HepG2 (cell line): ENCODE results near the gene HOXD8. TPM values are rescaled to one million over a fixed set of nuclear protein-coding genes. Genes with fewer than 3 reads are reported as not detected.

Experiments
- ARID4A ChIP-seq: sonication (generic); formaldehyde crosslinking; IDR thresholded peaks from 2 replicates; pipeline ENCODE4 v1.5.0; 2020; ENCODE audit warnings: mild to moderate bottlenecking, missing genetic modification reagents, borderline replicate concordance
- ATF7 ChIP-seq, 2 experiments: fragments of 450-650 bp in 1 of 2; sonication (generic) in 1 of 2; formaldehyde crosslinking in 1 of 2; IDR thresholded peaks; 2 replicates each; pipeline versions ENCODE4 v1.4.0 to v1.6.1; 2016 to 2020; ENCODE audit warnings: antibody characterized with exemption in 1 of 2, mild to moderate bottlenecking in 1 of 2, missing genetic modification reagents in 1 of 2
- DMAP1 ChIP-seq: IDR thresholded peaks from 2 replicates; pipeline ENCODE4 v1.6.1; 2016
- GPBP1L1 ChIP-seq: sonication (generic); formaldehyde crosslinking; IDR thresholded peaks from 2 replicates; pipeline ENCODE4 v1.5.0; 2020; ENCODE audit warnings: mild to moderate bottlenecking, missing genetic modification reagents
- GTF3A ChIP-seq: sonication (generic); formaldehyde crosslinking; conservative IDR thresholded peaks from 2 replicates; pipeline ENCODE4 v1.4.0; 2020; ENCODE audit warnings: mild to moderate bottlenecking, missing genetic modification reagents
- MLX ChIP-seq: IDR thresholded peaks from 2 replicates; pipeline ENCODE4 v1.6.1; 2016
- NFKB2 ChIP-seq: sonication (generic); formaldehyde crosslinking; IDR thresholded peaks from 2 replicates; pipeline ENCODE4 v1.4.0; 2020; ENCODE audit warnings: missing genetic modification reagents, borderline replicate concordance
- RELA ChIP-seq: sonication (generic); formaldehyde crosslinking; IDR thresholded peaks from 2 replicates; pipeline ENCODE4 v1.4.0; 2020; ENCODE audit warnings: missing genetic modification reagents
- SALL2 ChIP-seq: sonication (generic); formaldehyde crosslinking; IDR thresholded peaks from 2 replicates; pipeline ENCODE4 v1.8.1; 2023; ENCODE audit warnings: mild to moderate bottlenecking, missing genetic modification reagents, inconsistent platforms
- SRY ChIP-seq: sonication (generic); formaldehyde crosslinking; IDR thresholded peaks from 2 replicates; pipeline ENCODE4 v1.8.0; 2022; ENCODE audit warnings: mild to moderate bottlenecking, missing genetic modification reagents
- ZBTB1 ChIP-seq: sonication (generic); formaldehyde crosslinking; IDR thresholded peaks from 2 replicates; pipeline ENCODE4 v1.4.0; 2020; ENCODE audit warnings: missing genetic modification reagents, borderline replicate concordance
- ZFP37 ChIP-seq: sonication (generic); formaldehyde crosslinking; IDR thresholded peaks from 2 replicates; pipeline ENCODE4 v1.4.0; 2020; ENCODE audit warnings: missing genetic modification reagents, borderline replicate concordance
- ZNF432 ChIP-seq: sonication (generic); formaldehyde crosslinking; IDR thresholded peaks from 2 replicates; pipeline ENCODE4 v1.5.0; 2020; ENCODE audit warnings: missing genetic modification reagents, mild to moderate bottlenecking, borderline replicate concordance
- ZNF484 ChIP-seq: sonication (generic); formaldehyde crosslinking; IDR thresholded peaks from 2 replicates; pipeline ENCODE4 v1.5.1; 2020; ENCODE audit warnings: mild to moderate bottlenecking, low read depth, missing genetic modification reagents, borderline replicate concordance
- polyA plus RNA-seq, 8 experiments: library from polyadenylated mRNA; depleted of rRNA in 3 of 8; stranded (reverse) in 7 of 8; unstranded in 1 of 8; fragments of >200 nt; fragmentation: Illumina TruSeq in 4 of 8; extraction: Trizol in 4 of 8; gene quantifications; 2 replicates each; pipeline versions ENCODE4 v1.2.1 to v1.2.3, GENCODE V29; 2011 to 2016; ENCODE audit warnings: low read depth in 4 of 8, missing spikeins in 1 of 8, mixed read lengths in 1 of 8; ENCODE audit not compliant: insufficient read depth in 1 of 8
- total RNA-seq, 5 experiments: library from RNA; depleted of rRNA; stranded (reverse); fragments of >200 nt; fragmentation: Illumina TruSeq; extraction: Trizol; gene quantifications; 2 replicates each; pipeline ENCODE4 v1.2.3, GENCODE V29; 2016; ENCODE audit warnings: low read depth in 1 of 5
- TF ChIP-seq, protein P1 (sequence below): sonication (generic); formaldehyde crosslinking; IDR thresholded peaks from 2 replicates; pipeline ENCODE4 v1.5.1; 2020; ENCODE audit warnings: missing genetic modification reagents, mild to moderate bottlenecking, borderline replicate concordance
- TF ChIP-seq, protein P2 (sequence below): sonication (generic); formaldehyde crosslinking; IDR thresholded peaks from 2 replicates; pipeline ENCODE4 v1.4.0; 2020; ENCODE audit warnings: low read depth, missing genetic modification reagents

The HOXD8 gene
- total and polyA plus RNA-seq, 2 of the 13 experiments (the other 11 are each of a cell fraction or from before 2014, with no cell fraction given): not detected

DNA sequence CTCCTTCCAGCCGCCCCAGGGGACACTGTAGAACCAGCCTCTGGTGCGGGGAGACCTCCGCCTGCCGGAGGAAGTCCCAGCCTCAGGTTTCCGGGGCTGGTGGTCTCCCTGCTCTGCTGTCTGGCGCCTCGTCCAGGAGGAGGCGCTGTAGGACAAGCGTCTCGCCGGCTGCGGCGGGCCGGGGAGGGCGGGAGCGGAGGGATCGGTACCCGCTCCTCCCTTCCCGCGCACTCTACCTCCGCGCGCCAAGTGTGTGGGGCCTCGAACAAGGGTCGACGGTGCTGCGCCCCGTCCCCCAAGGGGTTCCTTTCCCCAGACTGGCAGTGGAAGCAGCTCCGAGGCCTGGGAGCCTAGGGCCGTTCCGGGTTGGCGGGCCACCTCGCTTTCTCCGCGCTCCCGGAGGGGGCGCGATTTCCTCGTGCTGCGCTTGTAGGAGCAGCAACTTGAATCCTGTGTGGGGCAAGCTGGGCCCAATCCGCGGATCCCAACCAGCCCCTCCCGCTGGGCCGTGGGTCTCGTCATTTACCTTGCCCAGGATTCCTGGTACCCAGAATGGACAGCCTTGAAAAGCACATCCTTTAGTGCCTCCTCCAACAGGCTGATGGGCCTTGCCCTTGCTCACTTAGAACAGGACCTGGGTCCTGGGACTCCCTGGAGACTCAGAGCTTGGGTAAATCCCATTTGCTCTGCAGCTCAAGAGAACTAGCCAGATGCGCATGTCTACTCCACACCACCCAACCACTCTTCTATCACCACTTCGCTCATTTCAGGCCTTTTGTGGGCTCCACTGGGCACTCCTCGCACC lies 11.2 kb downstream of the HOXD8 start (continued):
- peak; percentile 39; the same call in 1 of the 2 replicates for TF ChIP-seq MLX
- TF ChIP-seq SALL2 (CRISPR knock-in tag): no peak
- TF ChIP-seq SRY (CRISPR knock-in tag): 0 out of 2 replicates have a peak, but pooled peaks have one; percentile 51
- no peak for TF ChIP-seq GPBP1L1 (CRISPR knock-in tag)
- TF ChIP-seq ARID4A: peak; percentile 35; the same call in 1 of the 2 replicates
- TF ChIP-seq ZNF432 (CRISPR knock-in tag): no peak
- TF ChIP-seq DMAP1 (CRISPR knock-in tag): peak; percentile 47
- peak; percentile 84; the same call in 1 of the 2 replicates for TF ChIP-seq RELA
- no peak for TF ChIP-seq ATF7 (IDR thresholded peaks at IDR 0.05)
- no peak for TF ChIP-seq ATF7 (CRISPR knock-in tag; IDR thresholded peaks at IDR 0.05)
- peak; percentile 91; the same call in 1 of the 2 replicates for TF ChIP-seq NFKB2 (CRISPR knock-in tag)
- TF ChIP-seq, protein P1, sequence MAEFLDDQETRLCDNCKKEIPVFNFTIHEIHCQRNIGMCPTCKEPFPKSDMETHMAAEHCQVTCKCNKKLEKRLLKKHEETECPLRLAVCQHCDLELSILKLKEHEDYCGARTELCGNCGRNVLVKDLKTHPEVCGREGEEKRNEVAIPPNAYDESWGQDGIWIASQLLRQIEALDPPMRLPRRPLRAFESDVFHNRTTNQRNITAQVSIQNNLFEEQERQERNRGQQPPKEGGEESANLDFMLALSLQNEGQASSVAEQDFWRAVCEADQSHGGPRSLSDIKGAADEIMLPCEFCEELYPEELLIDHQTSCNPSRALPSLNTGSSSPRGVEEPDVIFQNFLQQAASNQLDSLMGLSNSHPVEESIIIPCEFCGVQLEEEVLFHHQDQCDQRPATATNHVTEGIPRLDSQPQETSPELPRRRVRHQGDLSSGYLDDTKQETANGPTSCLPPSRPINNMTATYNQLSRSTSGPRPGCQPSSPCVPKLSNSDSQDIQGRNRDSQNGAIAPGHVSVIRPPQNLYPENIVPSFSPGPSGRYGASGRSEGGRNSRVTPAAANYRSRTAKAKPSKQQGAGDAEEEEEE (CRISPR knock-in tag): peak; percentile 49; the same call in 1 of the 2 replicates
- no peak for TF ChIP-seq ZFP37 (CRISPR knock-in tag)
- peak; percentile 86 for TF ChIP-seq GTF3A (CRISPR knock-in tag)
- TF ChIP-seq, protein P2, sequence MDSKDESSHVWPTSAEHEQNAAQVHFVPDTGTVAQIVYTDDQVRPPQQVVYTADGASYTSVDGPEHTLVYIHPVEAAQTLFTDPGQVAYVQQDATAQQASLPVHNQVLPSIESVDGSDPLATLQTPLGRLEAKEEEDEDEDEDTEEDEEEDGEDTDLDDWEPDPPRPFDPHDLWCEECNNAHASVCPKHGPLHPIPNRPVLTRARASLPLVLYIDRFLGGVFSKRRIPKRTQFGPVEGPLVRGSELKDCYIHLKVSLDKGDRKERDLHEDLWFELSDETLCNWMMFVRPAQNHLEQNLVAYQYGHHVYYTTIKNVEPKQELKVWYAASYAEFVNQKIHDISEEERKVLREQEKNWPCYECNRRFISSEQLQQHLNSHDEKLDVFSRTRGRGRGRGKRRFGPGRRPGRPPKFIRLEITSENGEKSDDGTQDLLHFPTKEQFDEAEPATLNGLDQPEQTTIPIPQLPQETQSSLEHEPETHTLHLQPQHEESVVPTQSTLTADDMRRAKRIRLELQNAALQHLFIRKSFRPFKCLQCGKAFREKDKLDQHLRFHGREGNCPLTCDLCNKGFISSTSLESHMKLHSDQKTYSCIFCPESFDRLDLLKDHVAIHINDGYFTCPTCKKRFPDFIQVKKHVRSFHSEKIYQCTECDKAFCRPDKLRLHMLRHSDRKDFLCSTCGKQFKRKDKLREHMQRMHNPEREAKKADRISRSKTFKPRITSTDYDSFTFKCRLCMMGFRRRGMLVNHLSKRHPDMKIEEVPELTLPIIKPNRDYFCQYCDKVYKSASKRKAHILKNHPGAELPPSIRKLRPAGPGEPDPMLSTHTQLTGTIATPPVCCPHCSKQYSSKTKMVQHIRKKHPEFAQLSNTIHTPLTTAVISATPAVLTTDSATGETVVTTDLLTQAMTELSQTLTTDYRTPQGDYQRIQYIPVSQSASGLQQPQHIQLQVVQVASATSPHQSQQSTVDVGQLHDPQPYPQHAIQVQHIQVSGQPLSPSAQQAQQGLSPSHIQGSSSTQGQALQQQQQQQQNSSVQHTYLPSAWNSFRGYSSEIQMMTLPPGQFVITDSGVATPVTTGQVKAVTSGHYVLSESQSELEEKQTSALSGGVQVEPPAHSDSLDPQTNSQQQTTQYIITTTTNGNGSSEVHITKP: no peak
- TF ChIP-seq ZNF484: no peak
- TF ChIP-seq ZBTB1 (CRISPR knock-in tag): no peak
